ENCODE data around the gene SETD9. TPM values are rescaled to one million over a fixed set of nuclear protein-coding genes. Genes with fewer than 3 reads are reported as not detected.
A peak's percentile ranks its signal among the peaks of the same experiment; 100 is the strongest.

The SETD9 gene
- total RNA-seq = 10 to 100 TPM; 11.2 to 20.3 (median 14.3) TPM

GRCh38 chr5:56909294-56910209 lies at the start of gene SETD9:
Gene SETD9, plus strand, starts transcription at chr5:56909596. Its CDS starts 50 bp downstream, at chr5:56909646.
- peak within 1 kb of the TSS; percentile 89 to 96 (median 94) for H3K27ac ChIP-seq
- WGBS, 2 donors = 0 to 1% methylated on average over 24 to 38 of the region's 84 CpGs
- no peak for TF ChIP-seq CTCF (IDR thresholded peaks at IDR 0.05)
- peak in 1 of 2 donors; percentile 84 for TF ChIP-seq POLR2A (IDR thresholded peaks at IDR 0.05)
- H3K36me3 ChIP-seq = no peaks in the 10 kb centered on the region
- DNase-seq = peak; percentile 99 to 100
- H3K9me3 ChIP-seq = no peaks in the 10 kb centered on the region
- no peaks in the 10 kb centered on the region for H3K27me3 ChIP-seq
- H3K4me1 ChIP-seq = peaks cover 0 to 4% of the 10 kb centered on the region in 2 donors
- intact Hi-C loops (cut with DNase I) = loop anchor here (10.0 kb wide), 2 partner anchors 265 to 315 kb away; partner anchors contain the start of gene GPBP1
- H3K4me3 ChIP-seq (replicated peaks in 1 of 3) = peak within 1 kb of the TSS; percentile 54 to 63 (median 58)

- 91 to 97% methylated on average over 4 of the region's 4 CpGs for WGBS, 2 donors
- peaks cover 13 to 19% of the 10 kb centered on the region in 2 donors for H3K36me3 ChIP-seq
These were observed 47.4 kb upstream of the SETD9 start for GRCh38 chr5:56861893-56862485.

GRCh38 chr5:56862909-56863308 lies 46.5 kb upstream of the SETD9 start:
- Histone ChIP-seq H3K9me3 (no peaks in the 10 kb centered on the region), H3K4me3 (replicated peaks in 1 of 3) (no peak overlapping the region), H3K36me3 (peaks cover 13 to 19% of the 10 kb centered on the region in 2 donors), H3K4me1 (peaks cover 0 to 6% of the 10 kb centered on the region in 2 donors), H3K27me3 (no peaks in the 10 kb centered on the region), H3K27ac (no peak overlapping the region)
- intact Hi-C loops (cut with DNase I) = no loop called here
- WGBS, 2 donors = 91 to 95% methylated on average over 3 of the region's 3 CpGs
- TF ChIP-seq CTCF (IDR thresholded peaks at IDR 0.05) = no peak
- TF ChIP-seq POLR2A (IDR thresholded peaks at IDR 0.05) = no peak
- no peak for DNase-seq

More at GRCh38 chr5:56861893-56862485, 47.4 kb upstream of the SETD9 start:
- Histone ChIP-seq H3K4me3 (replicated peaks in 1 of 3) (no peak overlapping the region), H3K9me3 (no peaks in the 10 kb centered on the region), H3K4me1 (peaks cover 0 to 6% of the 10 kb centered on the region in 2 donors), H3K27me3 (no peaks in the 10 kb centered on the region), H3K27ac (no peak overlapping the region)
- no peak for DNase-seq
- intact Hi-C loops (cut with DNase I) = no loop called here
- TF ChIP-seq POLR2A (IDR thresholded peaks at IDR 0.05) = no peak
- TF ChIP-seq CTCF (IDR thresholded peaks at IDR 0.05) = no peak

GRCh38 chr5:56871777-56872176 lies 37.6 kb upstream of the SETD9 start:
- Histone ChIP-seq H3K9me3 (no peaks in the 10 kb centered on the region), H3K27ac (no peak overlapping the region), H3K36me3 (peaks cover 27 to 29% of the 10 kb centered on the region in 2 donors), H3K27me3 (no peaks in the 10 kb centered on the region), H3K4me3 (replicated peaks in 1 of 3) (no peak overlapping the region), H3K4me1 (no peaks in the 10 kb centered on the region)
- intact Hi-C loops (cut with DNase I) = no loop called here
- 93 to 96% methylated on average over 2 of the region's 2 CpGs for WGBS, 2 donors
- no peak for DNase-seq
- no peak for TF ChIP-seq POLR2A (IDR thresholded peaks at IDR 0.05)
- TF ChIP-seq CTCF (IDR thresholded peaks at IDR 0.05) = no peak
